Gastrocnemius medialis (tissue), 4 donors: ENCODE measurements around the gene HAPLN2. TPM values are rescaled to one million over a fixed set of nuclear protein-coding genes. Genes with fewer than 3 reads are reported as not detected.

Source experiments
- ATAC-seq, 2 donors: fragments of 150-250 bp; one replicate each; pipeline ENCODE4 v1.9.1; 2016
- DNase-seq, 2 donors: peaks; one replicate each; pipeline ENCODE4 v3.0.0-alpha.2; 2019
- H3K27ac ChIP-seq, 4 donors: fragments of 200-600 bp; sonication (generic); 1 replicate in 1 of 4; 2 replicates in 3 of 4; pipeline ENCODE4 v1.5.1; 2016 to 2018; ENCODE audit warnings: mild to moderate bottlenecking in 2 of 4, moderate library complexity in 1 of 4
- H3K27me3 ChIP-seq, 3 donors: fragments of 200-600 bp; sonication (generic) in 2 of 3; 1 replicate in 1 of 3; 2 replicates in 2 of 3; pipeline versions ENCODE4 v1.5.1 to v1.6.0; 2016 to 2019; ENCODE audit warnings: mild to moderate bottlenecking in 1 of 3, moderate library complexity in 1 of 3
- H3K36me3 ChIP-seq, 2 donors: fragments of 200-600 bp; sonication (generic) in 1 of 2; one replicate each; pipeline ENCODE4 v1.5.1; 2017 to 2018
- H3K4me1 ChIP-seq, 2 donors: fragments of 200-600 bp; sonication (generic) in 1 of 2; one replicate each; pipeline ENCODE4 v1.5.1; 2016 to 2017; ENCODE audit warnings: mild to moderate bottlenecking in 2 of 2
- H3K4me3 ChIP-seq, 4 donors: fragments of 200-600 bp; sonication (generic) in 3 of 4; 1 replicate in 1 of 4; 2 replicates in 3 of 4; pipeline ENCODE4 v1.5.1; 2016 to 2019; ENCODE audit warnings: mild to moderate bottlenecking in 2 of 4
- H3K9me3 ChIP-seq, 3 donors: fragments of 200-600 bp; sonication (generic) in 2 of 3; 1 replicate in 1 of 3; 2 replicates in 2 of 3; pipeline ENCODE4 v1.5.1; 2016 to 2019
- POLR2A ChIP-seq, 2 donors: fragments of 450-650 bp; IDR thresholded peaks; one replicate each; pipeline ENCODE4 v1.6.1; 2017; ENCODE audit warnings: antibody characterized with exemption in 2 of 2, mild to moderate bottlenecking in 2 of 2, moderate library complexity in 2 of 2
- in situ Hi-C, 4 donors: fragments of 200-750 bp; cut with MboI; loops; one replicate each; pipeline versions ENCODE4 v1.15.0 to v1.8.0; 2017; ENCODE audit warnings: low sequenced_read_pairs in 4 of 4
- intact Hi-C: fragments of 100-400 bp; cut with DNase I; formaldehyde crosslinking; loops from one replicate; pipeline ENCODE4 v1.15.1; 2023; ENCODE audit warnings: low total_unique reads
- total RNA-seq, 4 donors: library from RNA; depleted of rRNA; stranded (reverse); fragments of >200 nt; gene quantifications; one replicate each; pipeline versions ENCODE4 v1.1.0 to v1.2.3, GENCODE V29; 2016
- TF ChIP-seq, protein P1 (sequence below), 5 experiments: fragments of 450-650 bp in 3 of 5; fragments of 200-600 bp in 2 of 5; sonication (generic) in 2 of 5; IDR thresholded peaks in 4 of 5; conservative IDR thresholded peaks in 1 of 5; 1 replicate in 4 of 5; 2 replicates in 1 of 5; pipeline ENCODE4 v1.5.1; 2016 to 2019; ENCODE audit warnings: antibody characterized with exemption in 5 of 5, mild to moderate bottlenecking in 3 of 5, moderate library complexity in 3 of 5

HAPLN2 gene
- total RNA-seq, 4 donors from 2014 or later: 0.53 to 6.0 (median 3.0) TPM

DNA sequence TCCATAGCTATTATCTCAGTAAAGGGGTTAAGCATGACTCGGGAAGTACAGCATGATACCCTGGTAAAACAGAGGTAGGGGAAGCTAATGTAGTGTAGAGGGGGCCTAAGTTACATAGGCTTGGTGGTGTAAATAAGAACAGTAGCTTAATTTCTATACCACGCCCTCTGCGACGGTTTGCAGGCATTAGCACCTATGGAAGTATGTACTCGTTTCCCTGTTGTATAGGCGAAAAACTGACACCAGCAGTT is 28.1 kb upstream of the HAPLN2 start:
- no peaks in the 10 kb centered on the region for H3K9me3 ChIP-seq
- TF ChIP-seq POLR2A (IDR thresholded peaks at IDR 0.05): no peak
- TF ChIP-seq, protein P1, sequence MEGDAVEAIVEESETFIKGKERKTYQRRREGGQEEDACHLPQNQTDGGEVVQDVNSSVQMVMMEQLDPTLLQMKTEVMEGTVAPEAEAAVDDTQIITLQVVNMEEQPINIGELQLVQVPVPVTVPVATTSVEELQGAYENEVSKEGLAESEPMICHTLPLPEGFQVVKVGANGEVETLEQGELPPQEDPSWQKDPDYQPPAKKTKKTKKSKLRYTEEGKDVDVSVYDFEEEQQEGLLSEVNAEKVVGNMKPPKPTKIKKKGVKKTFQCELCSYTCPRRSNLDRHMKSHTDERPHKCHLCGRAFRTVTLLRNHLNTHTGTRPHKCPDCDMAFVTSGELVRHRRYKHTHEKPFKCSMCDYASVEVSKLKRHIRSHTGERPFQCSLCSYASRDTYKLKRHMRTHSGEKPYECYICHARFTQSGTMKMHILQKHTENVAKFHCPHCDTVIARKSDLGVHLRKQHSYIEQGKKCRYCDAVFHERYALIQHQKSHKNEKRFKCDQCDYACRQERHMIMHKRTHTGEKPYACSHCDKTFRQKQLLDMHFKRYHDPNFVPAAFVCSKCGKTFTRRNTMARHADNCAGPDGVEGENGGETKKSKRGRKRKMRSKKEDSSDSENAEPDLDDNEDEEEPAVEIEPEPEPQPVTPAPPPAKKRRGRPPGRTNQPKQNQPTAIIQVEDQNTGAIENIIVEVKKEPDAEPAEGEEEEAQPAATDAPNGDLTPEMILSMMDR (IDR thresholded peaks at IDR 0.05 in 4 of 5, conservative IDR thresholded peaks at IDR 0.05 in 1 of 5): no peak
- peaks cover 0 to 23% of the 10 kb centered on the region in 2 donors for H3K36me3 ChIP-seq
- DNase-seq (no peak), ATAC-seq (no peak)
- H3K27ac ChIP-seq: peak overlapping the region; percentile 83 to 91 (median 86)
- H3K4me1 ChIP-seq: peaks cover 5 to 6% of the 10 kb centered on the region in 2 donors
- intact Hi-C loops: loop anchor here (1.0 kb wide), 1 partner anchor 10 kb away; the partner anchor contains the start of gene GPATCH4
- in situ Hi-C loops: no loop called here
- peak overlapping the region; percentile 70 to 97 (median 78) for H3K4me3 ChIP-seq
- H3K27me3 ChIP-seq: no peaks in the 10 kb centered on the region

DNA sequence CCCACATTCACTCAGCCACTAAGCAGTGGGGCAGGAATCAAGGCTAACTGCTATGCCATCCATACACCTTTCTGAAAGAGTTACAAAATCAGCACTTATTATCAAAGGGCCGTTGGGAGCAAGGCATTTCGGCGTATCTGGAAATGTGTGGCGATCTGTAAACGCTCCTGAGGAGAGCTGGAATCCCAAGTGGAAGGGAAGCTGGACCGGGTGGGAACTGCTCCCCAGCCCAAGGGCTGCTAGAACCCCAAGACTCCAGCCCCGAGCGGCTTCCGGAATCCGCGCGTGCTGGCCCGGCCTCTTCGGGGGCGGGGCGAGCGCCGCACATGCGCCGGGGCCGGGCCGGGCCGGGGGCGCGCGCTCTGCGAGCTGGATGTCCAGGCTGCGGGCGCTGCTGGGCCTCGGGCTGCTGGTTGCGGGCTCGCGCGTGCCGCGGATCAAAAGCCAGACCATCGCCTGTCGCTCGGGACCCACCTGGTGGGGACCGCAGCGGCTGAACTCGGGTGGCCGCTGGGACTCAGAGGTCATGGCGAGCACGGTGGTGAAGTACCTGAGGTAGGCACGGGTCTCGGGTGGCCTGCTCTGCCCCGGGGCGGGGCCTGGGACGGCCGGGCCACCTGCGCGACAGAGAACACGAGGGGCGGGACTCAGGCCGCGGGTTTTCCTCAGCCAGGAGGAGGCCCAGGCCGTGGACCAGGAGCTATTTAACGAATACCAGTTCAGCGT is 27.6 kb upstream of the HAPLN2 start, which contains the start of gene NAXE:
TSS of gene NAXE (plus strand) at position 345 of the 726 bp plus-strand sequence. CDS start at position 374, 29 bp downstream.
- H3K27me3 ChIP-seq: no peaks in the 10 kb centered on the region
- peaks cover 0 to 28% of the 10 kb centered on the region in 2 donors for H3K36me3 ChIP-seq
- H3K4me3 ChIP-seq: peak within 1 kb of the TSS; percentile 70 to 97 (median 78)
- H3K4me1 ChIP-seq: peaks cover 5 to 6% of the 10 kb centered on the region in 2 donors
- TF ChIP-seq, protein P1 (IDR thresholded peaks at IDR 0.05 in 4 of 5, conservative IDR thresholded peaks at IDR 0.05 in 1 of 5): peak in 1 of 5 experiments; percentile 5
- peak; percentile 69 to 76 for TF ChIP-seq POLR2A (IDR thresholded peaks at IDR 0.05)
- intact Hi-C loops: loop anchor here (1.0 kb wide), 1 partner anchor 10 kb away; the partner anchor contains the start of gene GPATCH4
- ATAC-seq (peak; percentile 94), DNase-seq (peak; percentile 37 to 63)
- H3K9me3 ChIP-seq: no peaks in the 10 kb centered on the region
- H3K27ac ChIP-seq: peak within 1 kb of the TSS; percentile 83 to 91 (median 86)
- in situ Hi-C loops: no loop called here

DNA sequence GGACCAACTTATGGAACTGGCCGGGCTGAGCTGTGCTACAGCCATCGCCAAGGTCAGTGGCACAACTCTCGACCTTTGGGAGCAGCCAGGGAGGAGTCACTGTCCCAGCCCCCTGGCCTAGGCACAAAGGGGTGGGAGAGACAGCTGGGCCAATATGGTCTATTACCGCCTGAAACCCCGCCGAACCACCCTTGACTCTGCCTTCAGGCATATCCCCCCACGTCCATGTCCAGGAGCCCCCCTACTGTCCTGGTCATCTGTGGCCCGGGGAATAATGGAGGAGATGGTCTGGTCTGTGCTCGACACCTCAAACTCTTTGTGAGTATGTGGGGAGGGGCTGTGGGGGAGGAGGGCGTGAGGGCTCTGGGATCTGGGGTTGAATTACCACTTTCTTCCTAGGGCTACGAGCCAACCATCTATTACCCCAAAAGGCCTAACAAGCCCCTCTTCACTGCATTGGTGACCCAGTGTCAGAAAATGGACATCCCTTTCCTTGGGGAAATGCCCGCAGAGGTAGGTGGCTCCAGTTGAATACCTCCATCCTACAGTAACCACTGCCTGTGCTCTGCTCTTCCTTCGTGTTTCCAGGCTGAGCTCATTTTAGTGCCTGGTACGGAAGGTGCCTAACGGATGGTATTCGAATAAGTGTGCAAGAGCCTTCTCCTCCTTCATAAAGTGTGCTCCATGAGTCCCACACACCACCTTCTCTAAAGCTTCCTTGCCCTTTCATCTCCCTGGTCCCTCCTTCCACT is 26.9 kb upstream of the HAPLN2 start:
- TF ChIP-seq POLR2A (IDR thresholded peaks at IDR 0.05): no peak
- TF ChIP-seq, protein P1 (IDR thresholded peaks at IDR 0.05 in 4 of 5, conservative IDR thresholded peaks at IDR 0.05 in 1 of 5): no peak
- H3K4me1 ChIP-seq: peaks cover 5 to 6% of the 10 kb centered on the region in 2 donors
- H3K4me3 ChIP-seq: peak overlapping the region; percentile 70 to 97 (median 78)
- in situ Hi-C loops (no loop called here), intact Hi-C loops (no loop called here)
- DNase-seq (no peak), ATAC-seq (no peak)
- peaks cover 0 to 35% of the 10 kb centered on the region in 2 donors for H3K36me3 ChIP-seq
- H3K9me3 ChIP-seq: no peaks in the 10 kb centered on the region
- peak overlapping the region; percentile 83 to 91 (median 86) for H3K27ac ChIP-seq
- no peaks in the 10 kb centered on the region for H3K27me3 ChIP-seq

DNA sequence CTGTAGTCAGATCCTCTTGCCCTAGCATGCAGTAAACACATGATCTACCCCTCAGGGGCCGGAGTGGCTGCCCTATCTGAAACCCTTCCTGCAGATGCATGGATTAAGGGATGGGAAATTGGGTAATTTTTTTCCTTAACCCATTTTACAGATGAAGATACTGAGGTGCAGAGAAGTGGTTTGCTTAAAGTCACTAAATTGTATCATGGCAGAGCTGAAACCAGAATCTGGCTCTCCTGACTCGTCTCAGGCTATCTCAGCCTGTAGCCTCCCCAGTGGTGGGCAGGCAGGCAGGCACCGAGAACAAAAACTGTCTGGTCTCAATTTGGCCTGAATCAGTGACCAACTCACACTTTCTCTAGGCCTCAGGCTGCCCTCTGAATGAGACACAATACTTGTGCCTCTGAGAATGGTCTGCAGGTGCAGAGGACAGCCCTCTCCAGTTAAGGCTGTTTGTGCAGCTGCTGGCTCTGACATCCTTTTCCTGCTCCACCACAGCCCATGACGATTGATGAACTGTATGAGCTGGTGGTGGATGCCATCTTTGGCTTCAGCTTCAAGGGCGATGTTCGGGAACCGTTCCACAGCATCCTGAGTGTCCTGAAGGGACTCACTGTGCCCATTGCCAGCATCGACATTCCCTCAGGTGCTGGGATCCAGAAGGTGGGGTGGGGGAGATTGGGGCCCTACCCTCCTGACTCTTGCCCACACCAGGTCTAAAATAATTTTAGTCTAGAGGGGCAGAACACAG is 26.1 kb upstream of the HAPLN2 start:
- H3K36me3 ChIP-seq: peaks cover 0 to 43% of the 10 kb centered on the region in 2 donors
- no peak overlapping the region for H3K27ac ChIP-seq
- in situ Hi-C loops: no loop called here
- H3K4me3 ChIP-seq: no peak overlapping the region
- ATAC-seq (no peak), DNase-seq (no peak)
- intact Hi-C loops: no loop called here
- no peaks in the 10 kb centered on the region for H3K27me3 ChIP-seq
- no peak for TF ChIP-seq POLR2A (IDR thresholded peaks at IDR 0.05)
- TF ChIP-seq, protein P1 (IDR thresholded peaks at IDR 0.05 in 4 of 5, conservative IDR thresholded peaks at IDR 0.05 in 1 of 5): no peak
- H3K9me3 ChIP-seq: no peaks in the 10 kb centered on the region
- H3K4me1 ChIP-seq: peaks cover 5 to 6% of the 10 kb centered on the region in 2 donors
